Spleen (tissue), 11 donors: ENCODE data around the gene ADRB2. TPM values are rescaled to one million over a fixed set of nuclear protein-coding genes. Genes with fewer than 3 reads are reported as not detected.

Source experiments
- DNase-seq: peaks from one replicate; pipeline ENCODE4 v3.0.0-alpha.2; 2020
- H3K27ac ChIP-seq, 8 donors: fragments of 200-600 bp; sonication (generic) in 7 of 8; 1 replicate in 4 of 8; 2 replicates in 4 of 8; pipeline versions ENCODE4 v1.5.0 to v1.8.0; 2016 to 2021; ENCODE audit warnings: inconsistent platforms in 4 of 8, mild to moderate bottlenecking in 4 of 8, moderate library complexity in 1 of 8
- H3K27me3 ChIP-seq, 7 donors: fragments of 200-600 bp; sonication (generic) in 6 of 7; replicated peaks in 1 of 7; 1 replicate in 4 of 7; 2 replicates in 3 of 7; pipeline versions ENCODE4 v1.5.0 to v1.8.0; 2016 to 2021; ENCODE audit warnings: inconsistent platforms in 3 of 7, mild to moderate bottlenecking in 1 of 7
- H3K36me3 ChIP-seq, 6 donors: fragments of 200-600 bp; sonication (generic) in 5 of 6; 1 replicate in 4 of 6; 2 replicates in 2 of 6; pipeline versions ENCODE4 v1.5.0 to v1.8.0; 2016 to 2021; ENCODE audit warnings: inconsistent platforms in 2 of 6
- H3K4me1 ChIP-seq, 6 donors: fragments of 200-600 bp; sonication (generic) in 5 of 6; 1 replicate in 3 of 6; 2 replicates in 3 of 6; pipeline versions ENCODE4 v1.5.0 to v1.8.0; 2016 to 2021; ENCODE audit warnings: inconsistent platforms in 3 of 6
- H3K4me3 ChIP-seq, 8 donors: fragments of 200-600 bp; sonication (generic) in 7 of 8; 1 replicate in 4 of 8; 2 replicates in 4 of 8; pipeline versions ENCODE4 v1.5.0 to v1.8.0; 2016 to 2021; ENCODE audit warnings: inconsistent platforms in 4 of 8, mild to moderate bottlenecking in 4 of 8, moderate library complexity in 2 of 8
- H3K9me3 ChIP-seq, 8 donors: fragments of 200-600 bp; sonication (generic) in 7 of 8; 1 replicate in 4 of 8; 2 replicates in 4 of 8; pipeline versions ENCODE4 v1.5.0 to v1.8.0; 2016 to 2021; ENCODE audit warnings: inconsistent platforms in 4 of 8
- CTCF ChIP-seq, 11 experiments: fragments of 200-600 bp in 7 of 11; fragments of 450-650 bp in 4 of 11; sonication (generic) in 4 of 11; IDR thresholded peaks in 8 of 11; conservative IDR thresholded peaks in 3 of 11; 1 replicate in 7 of 11; 2 replicates in 4 of 11; pipeline versions ENCODE4 v1.4.0 to v1.8.0; 2016 to 2021; ENCODE audit warnings: antibody characterized with exemption in 11 of 11, inconsistent platforms in 4 of 11, mild to moderate bottlenecking in 1 of 11
- POLR2A ChIP-seq, 3 donors: fragments of 450-650 bp; IDR thresholded peaks; one replicate each; pipeline ENCODE4 v1.5.1; 2017; ENCODE audit warnings: antibody characterized with exemption in 3 of 3, mild to moderate bottlenecking in 1 of 3
- POLR2AphosphoS5 ChIP-seq, 3 donors: sonication (generic); formaldehyde crosslinking; IDR thresholded peaks; one replicate each; pipeline ENCODE4 v1.5.1; 2017; ENCODE audit warnings: antibody characterized with exemption in 3 of 3
- WGBS, 5 donors: extraction: QIAGEN DNeasy Blood & Tissue Kit in 3 of 5; methylation state at CpG; one replicate each; pipeline versions ENCODE4 v1.1.5 to v1.1.7; 2013 to 2018; 5-methylcytosine and 5-hydroxymethylcytosine counted together
- intact Hi-C: fragments of 100-400 bp; cut with DNase I; formaldehyde crosslinking; loops from one replicate; pipeline ENCODE4 v1.15.0; 2023; ENCODE audit warnings: low total_unique reads
- polyA plus RNA-seq, 3 donors: library from polyadenylated mRNA; stranded (reverse); fragments of 200-250 nt; gene quantifications; one replicate each; pipeline ENCODE4 v1.2.1, GENCODE V29; 2013
- total RNA-seq, 7 donors: library from RNA; depleted of rRNA in 3 of 7; stranded (reverse); fragments of >200 nt in 3 of 7; fragmentation: NEBNext Ultra II Directional in 4 of 7; extraction: Animal tissue kit (Norgen Biotek cat#: 25700) in 4 of 7; gene quantifications; one replicate each; pipeline versions ENCODE4 v1.1.0 to v1.2.1, GENCODE V29; 2016 to 2021
- donor health status: healthy with polysubstance abuse.
- donor health status: DM: no; HTN: no; CAD: no; lungs with moderate emphysema.
- donor health status: DM: no; HTN: no; CAD: no.
- donor health status: Bipolar disorder and iron deficiency.
- donor health status: healthy.
- donor health status: DM: no; HTN: no; CAD: no.
- donor health status: DM: yes; HTN: yes; CAD: no.

The ADRB2 gene
- total and polyA plus RNA-seq, 10 donors: 1.2 to 23.1 (median 9.4) TPM

- H3K9me3 ChIP-seq: no peaks in the 10 kb centered on the region
- no peaks in the 10 kb centered on the region for H3K27me3 ChIP-seq
- TF ChIP-seq POLR2A (IDR thresholded peaks at IDR 0.05) (no peak), POLR2AphosphoS5 (IDR thresholded peaks at IDR 0.05) (no peak), CTCF (IDR thresholded peaks at IDR 0.05 in 8 of 11, conservative IDR thresholded peaks at IDR 0.05 in 3 of 11) (no peak)
- intact Hi-C loops: no loop called here
- 11 to 23% (median 18%) methylated on average over 10 of the region's 10 CpGs for WGBS, 5 donors
- H3K4me3 ChIP-seq: peak overlapping the region; percentile 22 to 64 (median 34)
- H3K36me3 ChIP-seq: no peaks in the 10 kb centered on the region
- peak overlapping the region; percentile 38 to 89 (median 80) for H3K27ac ChIP-seq
- peak; percentile 79 for DNase-seq
- H3K4me1 ChIP-seq: peaks cover 51 to 85% (median 78%) of the 10 kb centered on the region in 6 donors
Measured at GRCh38 chr5:148808864-148809642, 17.4 kb upstream of the ADRB2 start.

- no peaks in the 10 kb centered on the region for H3K36me3 ChIP-seq
Measured at GRCh38 chr5:148809781-148810524, 16.5 kb upstream of the ADRB2 start.

GRCh38 chr5:148810823-148811222 is 15.6 kb upstream of the ADRB2 start:
- Histone ChIP-seq H3K9me3 (no peaks in the 10 kb centered on the region), H3K4me1 (peaks cover 49 to 79% (median 74%) of the 10 kb centered on the region in 6 donors), H3K36me3 (no peaks in the 10 kb centered on the region), H3K27ac (peak overlapping the region in 7 of 8 donors; percentile 14 to 89 (median 80)), H3K4me3 (no peak overlapping the region), H3K27me3 (no peaks in the 10 kb centered on the region)
- 24 to 42% (median 41%) methylated on average over 2 of the region's 2 CpGs for whole genome bisulfite sequencing, 5 donors
- intact Hi-C loops: no loop called here
- no peak for TF ChIP-seq POLR2A (IDR thresholded peaks at IDR 0.05)
- no peak for TF ChIP-seq POLR2AphosphoS5 (IDR thresholded peaks at IDR 0.05)
- no peak for TF ChIP-seq CTCF (IDR thresholded peaks at IDR 0.05 in 8 of 11, conservative IDR thresholded peaks at IDR 0.05 in 3 of 11)
- no peak for DNase-seq

More at GRCh38 chr5:148809781-148810524, 16.5 kb upstream of the ADRB2 start:
- peaks cover 51 to 80% (median 75%) of the 10 kb centered on the region in 6 donors for H3K4me1 ChIP-seq
- H3K27me3 ChIP-seq: no peaks in the 10 kb centered on the region
- no peaks in the 10 kb centered on the region for H3K9me3 ChIP-seq
- no peak for DNase-seq
- no peak for TF ChIP-seq POLR2A (IDR thresholded peaks at IDR 0.05)
- TF ChIP-seq CTCF (IDR thresholded peaks at IDR 0.05 in 8 of 11, conservative IDR thresholded peaks at IDR 0.05 in 3 of 11): no peak
- TF ChIP-seq POLR2AphosphoS5 (IDR thresholded peaks at IDR 0.05): no peak
- intact Hi-C loops: no loop called here
- peak overlapping the region; percentile 38 to 89 (median 80) for H3K27ac ChIP-seq
- 72 to 87% (median 75%) methylated on average over 3 of the region's 3 CpGs for WGBS, 5 donors
- H3K4me3 ChIP-seq: peak overlapping the region in 7 of 8 donors; percentile 32 to 64 (median 35)

- H3K27me3 ChIP-seq: no peaks in the 10 kb centered on the region
- intact Hi-C loops: no loop called here
- no peak for TF ChIP-seq POLR2A (IDR thresholded peaks at IDR 0.05)
- H3K4me1 ChIP-seq: peaks cover 49 to 79% (median 74%) of the 10 kb centered on the region in 6 donors
- no peak overlapping the region for H3K4me3 ChIP-seq
- no peaks in the 10 kb centered on the region for H3K9me3 ChIP-seq
- DNase-seq: no peak
- 16 to 40% (median 24%) methylated on average over 1 of the region's 1 CpG for WGBS, 5 donors
- H3K27ac ChIP-seq: peak overlapping the region in 6 of 8 donors; percentile 15 to 89 (median 81)
- no peaks in the 10 kb centered on the region for H3K36me3 ChIP-seq
Measured at GRCh38 chr5:148811756-148812155, 14.7 kb upstream of the ADRB2 start.
